ENCODE measurements around the gene DZIP1L. TPM values are rescaled to one million over a fixed set of nuclear protein-coding genes. Genes with fewer than 3 reads are reported as not detected.

The DZIP1L gene
- total and polyA plus RNA-seq, 2 experiments from 2014 or later = 10.6 to 19.5 TPM

GRCh38 chr3:138125548-138126221 is 10.3 kb upstream of the DZIP1L start:
- Histone ChIP-seq H3K9me2 (ENCODE audit: insufficient read depth) (no peaks in the 10 kb centered on the region), H3K4me3 (no peak overlapping the region), H3K27me3 (ENCODE audit: insufficient read depth) (no peaks in the 10 kb centered on the region), H3K36me3 (ENCODE audit: insufficient read depth) (peaks cover 3% of the 10 kb centered on the region; the same call in 1 of the 2 replicates), H3K4me2 (no peak overlapping the region), H3K27ac (ENCODE audit: low read depth) (no peak overlapping the region), H3K4me1 (ENCODE audit: insufficient read depth) (no peaks in the 10 kb centered on the region), H3K79me2 (replicated peaks; ENCODE audit: insufficient read depth) (no peaks in the 10 kb centered on the region), H4K20me1 (replicated peaks; ENCODE audit: insufficient read depth) (no peaks in the 10 kb centered on the region), H3F3A (replicated peaks; ENCODE audit: low read depth) (no peaks in the 10 kb centered on the region), H2AFZ (no peak overlapping the region)
- Mint-ChIP-seq H3K9me3 (peaks cover 10% of the 10 kb centered on the region), H3K4me3 (no peak overlapping the region), H3K36me3 (ENCODE audit: low read depth) (peaks cover 4% of the 10 kb centered on the region), H3K4me1 (no peaks in the 10 kb centered on the region), H3K27me3 (ENCODE audit: insufficient read depth, low read depth, poor library complexity) (peaks cover 6% of the 10 kb centered on the region), H3K27ac (no peak overlapping the region)
- ATAC-seq = no peak
- DNase-seq (ENCODE audit: low spot score) = no peak
- TF ChIP-seq, protein P1, sequence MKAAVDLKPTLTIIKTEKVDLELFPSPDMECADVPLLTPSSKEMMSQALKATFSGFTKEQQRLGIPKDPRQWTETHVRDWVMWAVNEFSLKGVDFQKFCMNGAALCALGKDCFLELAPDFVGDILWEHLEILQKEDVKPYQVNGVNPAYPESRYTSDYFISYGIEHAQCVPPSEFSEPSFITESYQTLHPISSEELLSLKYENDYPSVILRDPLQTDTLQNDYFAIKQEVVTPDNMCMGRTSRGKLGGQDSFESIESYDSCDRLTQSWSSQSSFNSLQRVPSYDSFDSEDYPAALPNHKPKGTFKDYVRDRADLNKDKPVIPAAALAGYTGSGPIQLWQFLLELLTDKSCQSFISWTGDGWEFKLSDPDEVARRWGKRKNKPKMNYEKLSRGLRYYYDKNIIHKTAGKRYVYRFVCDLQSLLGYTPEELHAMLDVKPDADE (IDR thresholded peaks at IDR 0.05) = no peak
- TF ChIP-seq ZNF114 (CRISPR knock-in tag; IDR thresholded peaks at IDR 0.05) (no peak), JUNB (IDR thresholded peaks at IDR 0.05; ENCODE audit: unreplicated experiment) (no peak), REST (IDR thresholded peaks at IDR 0.05; ENCODE audit: unreplicated experiment) (no peak), CREB1 (CRISPR knock-in tag; IDR thresholded peaks at IDR 0.05; ENCODE audit: low read depth) (no peak), STAT1 (IDR thresholded peaks at IDR 0.05; ENCODE audit: unreplicated experiment) (no peak), NANOG (IDR thresholded peaks at IDR 0.05; ENCODE audit: borderline replicate concordance) (no peak), EZH2 (IDR thresholded peaks at IDR 0.05; ENCODE audit: low read depth, unreplicated experiment) (no peak), EZH2phosphoT487 (IDR thresholded peaks at IDR 0.05; ENCODE audit: unreplicated experiment) (no peak), POLR2AphosphoS5 (IDR thresholded peaks at IDR 0.05; ENCODE audit: low read depth) (no peak), ZNF331 (CRISPR knock-in tag; IDR thresholded peaks at IDR 0.05; ENCODE audit: low read depth) (no peak)
- TF ChIP-seq, protein P2, sequence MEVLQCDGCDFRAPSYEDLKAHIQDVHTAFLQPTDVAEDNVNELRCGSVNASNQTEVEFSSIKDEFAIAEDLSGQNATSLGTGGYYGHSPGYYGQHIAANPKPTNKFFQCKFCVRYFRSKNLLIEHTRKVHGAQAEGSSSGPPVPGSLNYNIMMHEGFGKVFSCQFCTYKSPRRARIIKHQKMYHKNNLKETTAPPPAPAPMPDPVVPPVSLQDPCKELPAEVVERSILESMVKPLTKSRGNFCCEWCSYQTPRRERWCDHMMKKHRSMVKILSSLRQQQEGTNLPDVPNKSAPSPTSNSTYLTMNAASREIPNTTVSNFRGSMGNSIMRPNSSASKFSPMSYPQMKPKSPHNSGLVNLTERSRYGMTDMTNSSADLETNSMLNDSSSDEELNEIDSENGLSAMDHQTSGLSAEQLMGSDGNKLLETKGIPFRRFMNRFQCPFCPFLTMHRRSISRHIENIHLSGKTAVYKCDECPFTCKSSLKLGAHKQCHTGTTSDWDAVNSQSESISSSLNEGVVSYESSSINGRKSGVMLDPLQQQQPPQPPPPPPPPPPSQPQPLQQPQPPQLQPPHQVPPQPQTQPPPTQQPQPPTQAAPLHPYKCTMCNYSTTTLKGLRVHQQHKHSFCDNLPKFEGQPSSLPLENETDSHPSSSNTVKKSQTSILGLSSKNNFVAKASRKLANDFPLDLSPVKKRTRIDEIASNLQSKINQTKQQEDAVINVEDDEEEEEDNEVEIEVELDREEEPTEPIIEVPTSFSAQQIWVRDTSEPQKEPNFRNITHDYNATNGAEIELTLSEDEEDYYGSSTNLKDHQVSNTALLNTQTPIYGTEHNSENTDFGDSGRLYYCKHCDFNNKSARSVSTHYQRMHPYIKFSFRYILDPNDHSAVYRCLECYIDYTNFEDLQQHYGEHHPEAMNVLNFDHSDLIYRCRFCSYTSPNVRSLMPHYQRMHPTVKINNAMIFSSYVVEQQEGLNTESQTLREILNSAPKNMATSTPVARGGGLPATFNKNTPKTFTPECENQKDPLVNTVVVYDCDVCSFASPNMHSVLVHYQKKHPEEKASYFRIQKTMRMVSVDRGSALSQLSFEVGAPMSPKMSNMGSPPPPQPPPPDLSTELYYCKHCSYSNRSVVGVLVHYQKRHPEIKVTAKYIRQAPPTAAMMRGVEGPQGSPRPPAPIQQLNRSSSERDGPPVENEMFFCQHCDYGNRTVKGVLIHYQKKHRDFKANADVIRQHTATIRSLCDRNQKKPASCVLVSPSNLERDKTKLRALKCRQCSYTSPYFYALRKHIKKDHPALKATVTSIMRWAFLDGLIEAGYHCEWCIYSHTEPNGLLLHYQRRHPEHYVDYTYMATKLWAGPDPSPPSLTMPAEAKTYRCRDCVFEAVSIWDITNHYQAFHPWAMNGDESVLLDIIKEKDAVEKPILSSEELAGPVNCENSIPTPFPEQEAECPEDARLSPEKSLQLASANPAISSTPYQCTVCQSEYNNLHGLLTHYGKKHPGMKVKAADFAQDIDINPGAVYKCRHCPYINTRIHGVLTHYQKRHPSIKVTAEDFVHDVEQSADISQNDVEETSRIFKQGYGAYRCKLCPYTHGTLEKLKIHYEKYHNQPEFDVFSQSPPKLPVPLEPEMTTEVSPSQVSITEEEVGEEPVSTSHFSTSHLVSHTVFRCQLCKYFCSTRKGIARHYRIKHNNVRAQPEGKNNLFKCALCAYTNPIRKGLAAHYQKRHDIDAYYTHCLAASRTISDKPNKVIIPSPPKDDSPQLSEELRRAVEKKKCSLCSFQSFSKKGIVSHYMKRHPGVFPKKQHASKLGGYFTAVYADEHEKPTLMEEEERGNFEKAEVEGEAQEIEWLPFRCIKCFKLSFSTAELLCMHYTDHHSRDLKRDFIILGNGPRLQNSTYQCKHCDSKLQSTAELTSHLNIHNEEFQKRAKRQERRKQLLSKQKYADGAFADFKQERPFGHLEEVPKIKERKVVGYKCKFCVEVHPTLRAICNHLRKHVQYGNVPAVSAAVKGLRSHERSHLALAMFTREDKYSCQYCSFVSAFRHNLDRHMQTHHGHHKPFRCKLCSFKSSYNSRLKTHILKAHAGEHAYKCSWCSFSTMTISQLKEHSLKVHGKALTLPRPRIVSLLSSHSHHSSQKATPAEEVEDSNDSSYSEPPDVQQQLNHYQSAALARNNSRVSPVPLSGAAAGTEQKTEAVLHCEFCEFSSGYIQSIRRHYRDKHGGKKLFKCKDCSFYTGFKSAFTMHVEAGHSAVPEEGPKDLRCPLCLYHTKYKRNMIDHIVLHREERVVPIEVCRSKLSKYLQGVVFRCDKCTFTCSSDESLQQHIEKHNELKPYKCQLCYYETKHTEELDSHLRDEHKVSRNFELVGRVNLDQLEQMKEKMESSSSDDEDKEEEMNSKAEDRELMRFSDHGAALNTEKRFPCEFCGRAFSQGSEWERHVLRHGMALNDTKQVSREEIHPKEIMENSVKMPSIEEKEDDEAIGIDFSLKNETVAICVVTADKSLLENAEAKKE (CRISPR knock-in tag; IDR thresholded peaks at IDR 0.05) = no peak
- TF ChIP-seq, protein P3, sequence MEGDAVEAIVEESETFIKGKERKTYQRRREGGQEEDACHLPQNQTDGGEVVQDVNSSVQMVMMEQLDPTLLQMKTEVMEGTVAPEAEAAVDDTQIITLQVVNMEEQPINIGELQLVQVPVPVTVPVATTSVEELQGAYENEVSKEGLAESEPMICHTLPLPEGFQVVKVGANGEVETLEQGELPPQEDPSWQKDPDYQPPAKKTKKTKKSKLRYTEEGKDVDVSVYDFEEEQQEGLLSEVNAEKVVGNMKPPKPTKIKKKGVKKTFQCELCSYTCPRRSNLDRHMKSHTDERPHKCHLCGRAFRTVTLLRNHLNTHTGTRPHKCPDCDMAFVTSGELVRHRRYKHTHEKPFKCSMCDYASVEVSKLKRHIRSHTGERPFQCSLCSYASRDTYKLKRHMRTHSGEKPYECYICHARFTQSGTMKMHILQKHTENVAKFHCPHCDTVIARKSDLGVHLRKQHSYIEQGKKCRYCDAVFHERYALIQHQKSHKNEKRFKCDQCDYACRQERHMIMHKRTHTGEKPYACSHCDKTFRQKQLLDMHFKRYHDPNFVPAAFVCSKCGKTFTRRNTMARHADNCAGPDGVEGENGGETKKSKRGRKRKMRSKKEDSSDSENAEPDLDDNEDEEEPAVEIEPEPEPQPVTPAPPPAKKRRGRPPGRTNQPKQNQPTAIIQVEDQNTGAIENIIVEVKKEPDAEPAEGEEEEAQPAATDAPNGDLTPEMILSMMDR (conservative IDR thresholded peaks at IDR 0.05; ENCODE audit: low read depth in 2 of 2) = no peak

All from GM23338 (cell line).